DND-41 (cell line): ENCODE results near the gene TMEM121.

ENCODE experiments used
- ATAC-seq: fragments of 200-7000 bp; cut with Tn5 transposase; 3 replicates; pipeline ENCODE4 v1.9.1; 2021; ENCODE audit warnings: low read depth; ENCODE audit not compliant: insufficient read depth
- DNase-seq: peaks from one replicate; pipeline ENCODE4 v3.0.0-alpha.2; 2020
- H2AFZ ChIP-seq: 2 replicates; pipeline ENCODE4 v1.6.0; 2012; ENCODE audit warnings: low read depth, low read length
- H3K27ac ChIP-seq: 2 replicates; pipeline ENCODE4 v1.5.1; 2012; ENCODE audit warnings: low read length, inconsistent platforms
- H3K27me3 ChIP-seq: fragments of 200-600 bp; sonication (generic); 2 replicates; pipeline ENCODE4 v1.6.0; 2012; ENCODE audit warnings: low read length, mild to moderate bottlenecking, inconsistent platforms; ENCODE audit not compliant: insufficient read depth, poor library complexity
- H3K36me3 ChIP-seq: 2 replicates; pipeline ENCODE4 v1.5.1; 2012; ENCODE audit warnings: low read length, inconsistent platforms; ENCODE audit not compliant: insufficient read depth
- H3K4me1 ChIP-seq: 2 replicates; pipeline ENCODE4 v1.5.1; 2012; ENCODE audit warnings: mild to moderate bottlenecking, low read length; ENCODE audit not compliant: insufficient read depth
- H3K4me2 ChIP-seq: 2 replicates; pipeline ENCODE4 v1.6.0; 2012; ENCODE audit warnings: mild to moderate bottlenecking, moderate library complexity, low read length, inconsistent platforms; ENCODE audit not compliant: insufficient read depth
- H3K4me3 ChIP-seq, 2 experiments: fragments of 200-600 bp in 1 of 2; shearing (Covaris generic) in 1 of 2; 2 replicates each; pipeline ENCODE4 v1.5.1; 2012 to 2016; ENCODE audit warnings: inconsistent platforms in 2 of 2, low read length in 2 of 2, mild to moderate bottlenecking in 2 of 2, low read depth in 1 of 2, moderate library complexity in 1 of 2
- H3K79me2 ChIP-seq: 2 replicates; pipeline ENCODE4 v1.6.0; 2012; ENCODE audit warnings: low read length, inconsistent platforms; ENCODE audit not compliant: insufficient read depth
- H3K9ac ChIP-seq: 2 replicates; pipeline ENCODE4 v1.6.0; 2012; ENCODE audit warnings: low read depth, mild to moderate bottlenecking, inconsistent platforms, low read length, moderate library complexity
- H3K9me3 ChIP-seq: 2 replicates; pipeline ENCODE4 v1.5.1; 2012; ENCODE audit warnings: low read length, moderate library complexity, mild to moderate bottlenecking, inconsistent platforms; ENCODE audit not compliant: insufficient read depth, severe bottlenecking
- H4K20me1 ChIP-seq: 2 replicates; pipeline ENCODE4 v1.6.0; 2012; ENCODE audit warnings: low read length; ENCODE audit not compliant: insufficient read depth
- EZH2 ChIP-seq: IDR thresholded peaks from 3 replicates; pipeline ENCODE4 v1.6.1; 2012; ENCODE audit warnings: borderline replicate concordance, low read depth, mild to moderate bottlenecking, moderate library complexity, low read length, inconsistent platforms; ENCODE audit not compliant: severe bottlenecking
- TF ChIP-seq, protein P1 (sequence below): IDR thresholded peaks from 2 replicates; pipeline ENCODE4 v1.5.1; 2012; ENCODE audit warnings: borderline replicate concordance, low read length, moderate library complexity, mild to moderate bottlenecking; ENCODE audit not compliant: poor library complexity, severe bottlenecking; ENCODE audit errors: extremely low read depth

Gene TMEM121

GRCh38 chr14:105519946-105520698 is 6.3 kb upstream of the TMEM121 start:
- no peaks in the 10 kb centered on the region for H3K4me1 ChIP-seq
- no peaks in the 10 kb centered on the region for H4K20me1 ChIP-seq
- no peaks in the 10 kb centered on the region for H3K36me3 ChIP-seq
- no peak overlapping the region for H3K9ac ChIP-seq
- no peak overlapping the region for H3K4me3 ChIP-seq
- H2AFZ ChIP-seq: no peak overlapping the region
- H3K4me2 ChIP-seq: no peak overlapping the region
- ATAC-seq (no peak), DNase-seq (no peak)
- H3K27ac ChIP-seq: no peak overlapping the region
- no peaks in the 10 kb centered on the region for H3K79me2 ChIP-seq
- peaks cover 5% of the 10 kb centered on the region for H3K9me3 ChIP-seq
- H3K27me3 ChIP-seq: no peaks in the 10 kb centered on the region
- TF ChIP-seq, protein P1, sequence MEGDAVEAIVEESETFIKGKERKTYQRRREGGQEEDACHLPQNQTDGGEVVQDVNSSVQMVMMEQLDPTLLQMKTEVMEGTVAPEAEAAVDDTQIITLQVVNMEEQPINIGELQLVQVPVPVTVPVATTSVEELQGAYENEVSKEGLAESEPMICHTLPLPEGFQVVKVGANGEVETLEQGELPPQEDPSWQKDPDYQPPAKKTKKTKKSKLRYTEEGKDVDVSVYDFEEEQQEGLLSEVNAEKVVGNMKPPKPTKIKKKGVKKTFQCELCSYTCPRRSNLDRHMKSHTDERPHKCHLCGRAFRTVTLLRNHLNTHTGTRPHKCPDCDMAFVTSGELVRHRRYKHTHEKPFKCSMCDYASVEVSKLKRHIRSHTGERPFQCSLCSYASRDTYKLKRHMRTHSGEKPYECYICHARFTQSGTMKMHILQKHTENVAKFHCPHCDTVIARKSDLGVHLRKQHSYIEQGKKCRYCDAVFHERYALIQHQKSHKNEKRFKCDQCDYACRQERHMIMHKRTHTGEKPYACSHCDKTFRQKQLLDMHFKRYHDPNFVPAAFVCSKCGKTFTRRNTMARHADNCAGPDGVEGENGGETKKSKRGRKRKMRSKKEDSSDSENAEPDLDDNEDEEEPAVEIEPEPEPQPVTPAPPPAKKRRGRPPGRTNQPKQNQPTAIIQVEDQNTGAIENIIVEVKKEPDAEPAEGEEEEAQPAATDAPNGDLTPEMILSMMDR: no peak
- TF ChIP-seq EZH2: no peak

DNA sequence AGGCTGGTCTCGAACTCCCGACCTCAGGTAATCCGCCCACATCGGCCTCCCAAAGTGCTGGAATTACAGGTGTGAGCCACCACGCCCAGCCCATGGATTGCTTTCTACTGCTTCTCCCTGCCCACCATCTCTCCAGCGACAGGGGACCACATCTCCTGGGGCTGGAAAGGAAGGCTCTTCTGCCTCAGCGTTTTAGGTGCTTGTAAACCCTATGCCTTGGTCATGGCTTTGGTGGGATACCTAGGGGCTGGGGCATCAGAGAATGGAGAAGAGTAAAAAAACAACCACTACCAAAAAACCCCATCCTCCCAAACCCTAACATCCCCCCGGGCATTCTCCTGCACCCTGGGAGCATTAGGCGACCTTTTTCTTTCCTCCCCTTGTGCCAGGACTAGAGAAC is 1.1 kb upstream of the TMEM121 start:
- TF ChIP-seq EZH2: no peak
- TF ChIP-seq, protein P1: no peak
- H3K9ac ChIP-seq: no peak overlapping the region
- ATAC-seq (no peak), DNase-seq (no peak)
- no peak overlapping the region for H3K4me3 ChIP-seq
- no peaks in the 10 kb centered on the region for H3K27me3 ChIP-seq
- H2AFZ ChIP-seq: no peak overlapping the region
- no peaks in the 10 kb centered on the region for H4K20me1 ChIP-seq
- no peak overlapping the region for H3K27ac ChIP-seq
- no peaks in the 10 kb centered on the region for H3K9me3 ChIP-seq
- H3K4me1 ChIP-seq: peaks cover 12% of the 10 kb centered on the region
- no peaks in the 10 kb centered on the region for H3K79me2 ChIP-seq
- H3K36me3 ChIP-seq: no peaks in the 10 kb centered on the region
- no peak overlapping the region for H3K4me2 ChIP-seq

DNA sequence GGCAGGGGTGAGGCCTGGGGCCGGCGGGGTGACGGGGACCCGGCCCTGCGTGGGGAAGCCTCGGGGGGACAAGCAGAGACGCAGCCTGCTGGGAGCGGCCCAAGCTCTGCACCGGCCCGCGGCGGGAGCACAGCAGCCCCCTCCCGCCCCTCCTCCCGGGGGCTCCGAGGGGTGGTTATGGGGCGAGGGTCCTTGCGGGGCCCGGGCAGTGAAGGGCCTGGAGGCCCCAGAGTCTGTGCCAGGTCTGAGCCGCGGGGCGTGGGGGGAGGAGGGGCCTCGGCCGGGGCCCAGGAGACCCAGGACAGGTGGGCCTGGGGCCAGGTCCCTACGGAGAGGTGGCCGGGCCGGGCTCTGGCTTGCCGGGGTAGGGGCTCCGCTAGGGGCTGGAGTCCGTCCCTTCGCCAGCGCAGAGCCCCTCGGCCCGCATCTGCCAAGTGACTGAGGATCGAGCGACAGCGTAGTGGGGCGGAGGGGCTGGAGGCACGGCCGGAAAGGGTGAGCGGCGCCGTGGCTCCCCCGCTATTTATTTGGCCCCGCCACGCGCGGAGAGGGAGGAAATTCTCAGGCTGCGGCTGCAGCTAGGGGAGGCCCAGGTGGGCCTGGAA is 495 bp downstream of the TMEM121 start:
- H3K4me2 ChIP-seq: no peak overlapping the region

More for the DNA sequence above, 495 bp downstream of the TMEM121 start:
- no peaks in the 10 kb centered on the region for H3K27me3 ChIP-seq
- no peaks in the 10 kb centered on the region for H3K79me2 ChIP-seq
- no peaks in the 10 kb centered on the region for H3K36me3 ChIP-seq
- no peak overlapping the region for H3K27ac ChIP-seq
- no peak overlapping the region for H3K4me3 ChIP-seq
- H2AFZ ChIP-seq: no peak overlapping the region
- no peaks in the 10 kb centered on the region for H3K9me3 ChIP-seq
- TF ChIP-seq, protein P1: no peak
- no peak for TF ChIP-seq EZH2
- H3K9ac ChIP-seq: no peak overlapping the region
- no peaks in the 10 kb centered on the region for H4K20me1 ChIP-seq
- ATAC-seq (no peak), DNase-seq (no peak)
- H3K4me1 ChIP-seq: peaks cover 12% of the 10 kb centered on the region
